G401 (cell line): ENCODE results near the gene LRRC23. TPM values are rescaled to one million over a fixed set of nuclear protein-coding genes. Genes with fewer than 3 reads are reported as not detected.
A peak's percentile ranks its signal among the peaks of the same experiment; 100 is the strongest.

Experiments
- DNase-seq: peaks from one replicate; pipeline ENCODE4 v3.0.0-alpha.2; 2015; ENCODE audit warnings: low spot score
- in situ Hi-C: cut with HindIII; loops from 2 replicates; pipeline ENCODE4 v1.10.0; 2016; ENCODE audit warnings: low sequenced_read_pairs, mixed read lengths
- total RNA-seq: library from RNA; depleted of rRNA; stranded (reverse); fragments of >200 nt; shearing (Covaris generic); gene quantifications from 2 replicates; pipeline ENCODE4 v1.2.3, GENCODE V29; 2014

LRRC23 gene
- total RNA-seq, 1 experiment from 2014 or later = 7.0 TPM

DNA sequence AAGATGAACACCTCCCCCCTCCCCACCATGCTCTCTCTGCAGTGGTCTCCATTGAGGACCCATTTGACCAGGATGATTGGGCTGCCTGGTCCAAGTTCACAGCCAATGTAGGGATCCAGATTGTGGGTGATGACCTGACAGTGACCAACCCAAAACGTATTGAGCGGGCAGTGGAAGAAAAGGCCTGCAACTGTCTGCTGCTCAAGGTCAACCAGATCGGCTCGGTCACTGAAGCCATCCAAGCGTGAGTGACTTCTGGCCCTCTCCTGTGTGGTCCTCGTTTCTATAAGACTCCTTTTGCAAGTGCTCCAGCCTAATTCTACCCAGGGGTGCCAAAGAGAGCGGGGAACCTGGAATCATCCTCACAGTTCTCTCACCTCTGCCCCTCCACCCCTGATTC lies 16.9 kb downstream of the LRRC23 start:
- DNase-seq = no peak
- in situ Hi-C loops = no loop called here

GRCh38 chr12:6921996-6922946 lies 17.6 kb downstream of the LRRC23 start:
- in situ Hi-C loops = no loop called here
- DNase-seq = no peak

DNA sequence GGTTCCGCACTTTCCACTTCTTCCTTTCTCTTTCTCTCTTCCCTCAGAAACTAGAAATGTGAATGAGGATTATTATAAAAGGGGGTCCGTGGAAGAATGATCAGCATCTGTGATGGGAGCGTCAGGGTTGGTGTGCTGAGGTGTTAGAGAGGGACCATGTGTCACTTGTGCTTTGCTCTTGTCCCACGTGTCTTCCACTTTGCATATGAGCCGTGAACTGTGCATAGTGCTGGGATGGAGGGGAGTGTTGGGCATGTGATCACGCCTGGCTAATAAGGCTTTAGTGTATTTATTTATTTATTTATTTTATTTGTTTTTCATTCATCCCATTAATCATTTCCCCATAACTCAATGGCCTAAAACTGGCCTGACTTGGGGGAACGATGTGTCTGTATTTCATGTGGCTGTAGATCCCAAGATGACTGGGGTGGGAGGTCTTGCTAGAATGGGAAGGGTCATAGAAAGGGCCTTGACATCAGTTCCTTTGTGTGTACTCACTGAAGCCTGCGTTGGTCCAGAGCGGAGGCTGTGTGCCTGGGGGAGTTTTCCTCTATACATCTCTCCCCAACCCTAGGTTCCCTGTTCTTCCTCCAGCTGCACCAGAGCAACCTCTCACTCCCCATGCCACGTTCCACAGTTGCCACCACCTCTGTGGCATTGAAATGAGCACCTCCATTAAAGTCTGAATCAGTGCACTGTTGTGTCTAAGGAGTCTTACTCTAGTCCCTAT lies 18.5 kb downstream of the LRRC23 start:
- in situ Hi-C loops = no loop called here
- DNase-seq = no peak

DNA sequence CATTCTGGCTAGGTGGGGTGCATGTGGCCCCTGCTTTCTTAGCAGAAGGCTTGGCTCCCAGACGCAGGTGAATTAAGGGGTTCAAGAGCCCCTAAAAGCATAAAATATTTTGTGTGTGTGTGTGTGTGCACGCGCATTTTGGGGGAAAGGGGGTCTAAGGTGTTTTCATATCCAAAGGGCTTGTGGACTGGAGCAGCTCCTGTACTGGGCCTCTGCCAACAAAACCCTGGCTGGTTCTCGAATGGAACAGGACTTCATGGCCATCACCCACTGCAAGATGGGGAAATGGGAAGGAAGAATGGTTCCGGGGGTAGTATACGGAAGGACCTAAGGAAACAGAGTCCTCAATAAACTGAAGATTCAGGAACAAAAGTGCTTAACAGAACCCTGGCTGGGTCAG lies 19.2 kb downstream of the LRRC23 start:
- peak; percentile 57 for DNase-seq
- in situ Hi-C loops = no loop called here

GRCh38 chr12:6925239-6925539 lies 20.6 kb downstream of the LRRC23 start:
- in situ Hi-C loops = no loop called here
- no peak for DNase-seq

DNA sequence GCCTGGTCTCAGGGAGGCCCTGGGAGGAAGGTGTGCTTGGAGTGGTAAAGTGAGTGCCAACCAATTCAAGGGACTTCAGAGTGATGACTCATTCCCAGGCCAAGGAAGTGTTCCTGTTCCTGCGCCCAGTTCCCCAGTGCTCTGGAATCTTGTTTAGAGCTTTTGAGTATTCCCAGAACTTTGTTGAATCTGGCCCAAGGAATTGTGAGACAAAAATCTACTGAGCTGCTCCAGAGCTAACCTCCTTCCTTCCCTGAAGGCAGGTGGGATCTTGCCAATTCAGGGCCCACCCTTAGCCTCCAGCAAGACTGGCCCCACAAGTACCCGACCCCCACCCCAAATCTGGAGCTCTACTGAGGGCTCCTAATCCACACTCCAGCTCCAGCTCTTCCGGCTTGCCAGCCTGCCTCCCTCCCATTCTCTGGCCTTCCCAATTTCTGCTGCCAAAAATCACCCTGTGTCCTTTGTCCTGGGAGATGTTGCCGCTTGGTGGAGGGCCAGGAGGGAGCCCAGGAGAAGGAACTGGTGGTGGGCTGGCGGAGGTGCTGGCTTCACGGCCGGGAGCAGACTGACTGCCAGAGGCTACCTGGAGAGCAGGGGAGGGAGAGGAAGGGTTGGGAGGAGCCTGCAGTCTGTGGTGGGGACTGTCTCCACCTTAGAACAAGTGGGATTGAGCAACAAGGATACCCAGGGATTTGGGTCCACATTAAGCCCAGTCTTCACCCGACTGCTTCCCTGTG lies 21.1 kb downstream of the LRRC23 start:
- in situ Hi-C loops = no loop called here
- DNase-seq = peak; percentile 94

GRCh38 chr12:6927379-6928021 lies 22.9 kb downstream of the LRRC23 start, which contains the start of gene ATN1:
TSS of gene ATN1 (plus strand) at chr12:6927959. CDS start at chr12:6934002, 6,043 bp downstream.
- peak; percentile 87 for DNase-seq
- in situ Hi-C loops = no loop called here

DNA sequence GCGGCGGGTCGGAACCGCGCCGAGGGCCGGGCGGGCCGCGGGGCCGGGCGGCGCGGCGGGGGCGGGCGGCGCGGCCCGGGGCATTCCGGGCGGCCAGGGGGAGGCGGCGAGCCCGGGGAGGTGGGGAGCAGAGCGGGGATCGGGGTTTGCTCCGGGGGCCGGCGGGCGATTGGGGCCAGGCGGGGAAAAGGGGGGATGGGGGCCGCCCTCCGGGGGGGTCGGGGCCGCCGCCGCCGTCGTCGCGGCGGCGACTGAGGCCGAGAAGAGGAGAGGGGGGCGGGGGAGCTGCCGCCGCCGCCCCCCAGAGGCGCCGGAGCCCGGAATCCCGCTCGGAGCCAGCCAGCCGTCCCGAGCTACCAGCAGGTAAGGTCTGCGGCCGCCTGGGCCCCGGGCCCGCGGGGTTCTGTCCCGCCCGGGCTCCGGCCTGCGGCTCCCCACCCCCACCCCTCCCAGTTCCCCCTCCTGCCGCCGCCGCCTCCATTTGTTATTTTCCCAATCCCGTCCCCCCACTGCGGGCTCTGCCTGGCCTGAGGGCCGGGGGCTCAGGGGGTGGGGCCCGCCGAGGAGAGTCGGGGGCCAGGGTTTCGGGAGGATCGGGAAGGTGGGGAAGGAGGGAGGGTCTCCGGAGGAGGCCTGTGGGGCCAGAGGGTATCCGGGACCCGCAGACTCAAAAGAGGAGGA lies 23.5 kb downstream of the LRRC23 start:
- in situ Hi-C loops = no loop called here
- no peak for DNase-seq

DNA sequence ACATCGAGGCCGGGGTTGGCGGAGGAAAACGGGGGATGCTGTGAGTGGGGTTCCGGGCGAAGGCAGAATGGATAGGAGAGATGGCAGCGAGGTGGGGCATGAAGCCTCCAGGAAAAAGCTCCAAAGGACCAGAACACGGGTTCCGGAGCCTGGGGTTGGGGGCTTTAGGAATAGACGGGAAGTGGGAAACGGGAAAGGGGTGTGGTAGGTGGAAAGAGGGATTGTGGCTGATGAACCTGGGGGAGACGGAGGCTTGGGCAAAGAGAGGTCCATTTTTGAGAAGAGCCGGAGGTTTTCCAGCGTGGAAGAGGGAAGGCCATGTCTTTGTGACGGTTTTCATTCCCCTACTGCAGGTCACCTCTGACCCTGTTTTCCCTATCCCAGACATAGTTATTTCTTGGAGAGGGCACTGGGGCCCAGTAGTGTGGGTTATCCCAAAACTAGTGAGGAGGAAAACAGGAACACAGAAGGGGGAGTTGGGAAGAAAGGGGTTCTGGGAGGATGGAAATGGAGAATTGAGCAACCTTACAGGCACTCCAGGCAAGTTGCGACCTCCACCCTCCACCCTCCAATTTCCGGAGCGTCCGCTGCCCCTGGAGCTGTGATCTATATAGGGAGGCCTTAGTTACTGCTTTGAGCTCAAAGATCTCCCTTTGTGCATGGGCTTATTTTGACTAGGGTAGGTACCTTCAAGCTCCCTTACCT lies 24.2 kb downstream of the LRRC23 start:
- DNase-seq = no peak
- in situ Hi-C loops = no loop called here

GRCh38 chr12:6929466-6930452 lies 25.1 kb downstream of the LRRC23 start:
- in situ Hi-C loops = no loop called here
- no peak for DNase-seq

DNA sequence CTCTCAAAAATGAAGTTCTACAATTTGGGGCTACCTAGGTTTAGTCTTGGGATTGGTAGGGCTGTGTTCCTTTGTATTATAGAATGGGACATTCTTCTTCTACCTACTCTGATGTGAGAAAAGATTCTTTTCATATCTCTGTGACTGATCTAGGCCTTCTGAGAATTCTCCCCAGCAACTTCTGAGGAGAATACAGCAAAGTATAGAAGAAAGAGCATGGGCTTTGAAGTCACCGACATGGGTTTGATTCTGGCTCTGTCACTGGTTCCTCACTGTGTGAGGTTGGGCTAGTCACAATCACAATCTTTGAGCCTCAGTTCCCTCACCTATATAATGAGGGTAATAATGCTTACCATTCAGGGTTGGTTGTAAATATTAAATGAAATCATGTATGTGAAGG lies 28.1 kb downstream of the LRRC23 start:
- in situ Hi-C loops = no loop called here

DNA sequence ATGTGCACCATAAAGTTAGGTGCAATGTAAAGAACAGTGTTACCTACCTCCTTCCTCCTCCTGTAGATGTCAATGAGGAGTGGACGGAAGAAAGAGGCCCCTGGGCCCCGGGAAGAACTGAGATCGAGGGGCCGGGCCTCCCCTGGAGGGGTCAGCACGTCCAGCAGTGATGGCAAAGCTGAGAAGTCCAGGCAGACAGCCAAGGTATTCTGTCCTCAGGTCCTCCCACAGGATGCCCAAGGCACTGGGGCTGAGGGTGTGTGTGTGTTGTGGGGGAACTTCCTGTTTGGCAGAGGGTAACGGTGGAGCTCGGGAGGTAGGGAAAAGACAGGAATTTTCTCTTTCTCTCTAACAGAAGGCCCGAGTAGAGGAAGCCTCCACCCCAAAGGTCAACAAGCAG lies 29.5 kb downstream of the LRRC23 start:
- in situ Hi-C loops = no loop called here
- DNase-seq = no peak

More for the DNA sequence above, 28.1 kb downstream of the LRRC23 start:
- no peak for DNase-seq

GRCh38 chr12:6935371-6936193 lies 31.0 kb downstream of the LRRC23 start:
- in situ Hi-C loops = no loop called here
- no peak for DNase-seq

DNA sequence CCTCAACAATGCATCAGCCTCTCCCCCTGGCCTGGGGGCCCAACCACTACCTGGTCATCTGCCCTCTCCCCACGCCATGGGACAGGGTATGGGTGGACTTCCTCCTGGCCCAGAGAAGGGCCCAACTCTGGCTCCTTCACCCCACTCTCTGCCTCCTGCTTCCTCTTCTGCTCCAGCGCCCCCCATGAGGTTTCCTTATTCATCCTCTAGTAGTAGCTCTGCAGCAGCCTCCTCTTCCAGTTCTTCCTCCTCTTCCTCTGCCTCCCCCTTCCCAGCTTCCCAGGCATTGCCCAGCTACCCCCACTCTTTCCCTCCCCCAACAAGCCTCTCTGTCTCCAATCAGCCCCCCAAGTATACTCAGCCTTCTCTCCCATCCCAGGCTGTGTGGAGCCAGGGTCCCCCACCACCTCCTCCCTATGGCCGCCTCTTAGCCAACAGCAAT lies 31.6 kb downstream of the LRRC23 start:
- in situ Hi-C loops = no loop called here
- no peak for DNase-seq

DNA sequence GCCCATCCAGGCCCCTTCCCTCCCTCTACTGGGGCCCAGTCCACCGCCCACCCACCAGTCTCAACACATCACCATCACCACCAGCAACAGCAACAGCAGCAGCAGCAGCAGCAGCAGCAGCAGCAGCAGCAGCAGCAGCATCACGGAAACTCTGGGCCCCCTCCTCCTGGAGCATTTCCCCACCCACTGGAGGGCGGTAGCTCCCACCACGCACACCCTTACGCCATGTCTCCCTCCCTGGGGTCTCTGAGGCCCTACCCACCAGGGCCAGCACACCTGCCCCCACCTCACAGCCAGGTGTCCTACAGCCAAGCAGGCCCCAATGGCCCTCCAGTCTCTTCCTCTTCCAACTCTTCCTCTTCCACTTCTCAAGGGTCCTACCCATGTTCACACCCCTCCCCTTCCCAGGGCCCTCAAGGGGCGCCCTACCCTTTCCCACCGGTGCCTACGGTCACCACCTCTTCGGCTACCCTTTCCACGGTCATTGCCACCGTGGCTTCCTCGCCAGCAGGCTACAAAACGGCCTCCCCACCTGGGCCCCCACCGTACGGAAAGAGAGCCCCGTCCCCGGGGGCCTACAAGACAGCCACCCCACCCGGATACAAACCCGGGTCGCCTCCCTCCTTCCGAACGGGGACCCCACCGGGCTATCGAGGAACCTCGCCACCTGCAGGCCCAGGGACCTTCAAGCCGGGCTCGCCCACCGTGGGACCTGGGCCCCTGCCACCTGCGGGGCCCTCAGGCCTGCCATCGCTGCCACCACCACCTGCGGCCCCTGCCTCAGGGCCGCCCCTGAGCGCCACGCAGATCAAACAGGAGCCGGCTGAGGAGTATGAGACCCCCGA lies 32.2 kb downstream of the LRRC23 start:
- no peak for DNase-seq
- in situ Hi-C loops = no loop called here
